Measurements from ENCODE around the gene CCDC198.
A peak's percentile ranks its signal among the peaks of the same experiment; 100 is the strongest.

The CCDC198 gene

DNA sequence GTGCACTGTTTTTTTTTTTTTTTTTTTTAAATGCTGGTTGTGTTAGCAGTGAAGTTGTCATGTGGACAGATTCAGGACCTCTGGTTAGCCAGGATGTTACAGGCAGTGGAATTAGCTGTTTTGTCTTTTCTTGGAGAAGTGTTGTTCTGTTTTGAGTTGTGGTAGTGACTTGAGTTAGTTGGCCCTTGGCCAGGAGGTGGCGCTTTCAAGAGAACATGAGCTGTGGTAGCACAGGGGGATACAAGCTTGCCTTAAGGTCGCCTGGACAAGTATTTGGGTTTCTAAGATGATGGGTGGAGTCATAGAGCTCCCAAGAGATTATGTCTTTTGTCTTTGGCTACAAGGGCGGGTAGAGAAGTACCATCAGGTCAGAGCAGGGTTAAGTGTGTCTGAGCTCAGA, 33.3 kb upstream of the CCDC198 start:
- no peaks in the 10 kb centered on the region for H3K36me3 ChIP-seq (ENCODE audit: insufficient read depth, low read length)
- H3K9me2 ChIP-seq (replicated peaks; ENCODE audit: low read depth, low read length): no peaks in the 10 kb centered on the region
- H3K79me2 ChIP-seq (ENCODE audit: insufficient read depth, low read length): no peaks in the 10 kb centered on the region
- no peaks in the 10 kb centered on the region for H4K20me1 ChIP-seq (ENCODE audit: insufficient read depth, low read length, poor library complexity, severe bottlenecking)
- TF ChIP-seq EZH2phosphoT487 (IDR thresholded peaks at IDR 0.05; ENCODE audit: borderline replicate concordance): no peak
- TF ChIP-seq, protein P1, sequence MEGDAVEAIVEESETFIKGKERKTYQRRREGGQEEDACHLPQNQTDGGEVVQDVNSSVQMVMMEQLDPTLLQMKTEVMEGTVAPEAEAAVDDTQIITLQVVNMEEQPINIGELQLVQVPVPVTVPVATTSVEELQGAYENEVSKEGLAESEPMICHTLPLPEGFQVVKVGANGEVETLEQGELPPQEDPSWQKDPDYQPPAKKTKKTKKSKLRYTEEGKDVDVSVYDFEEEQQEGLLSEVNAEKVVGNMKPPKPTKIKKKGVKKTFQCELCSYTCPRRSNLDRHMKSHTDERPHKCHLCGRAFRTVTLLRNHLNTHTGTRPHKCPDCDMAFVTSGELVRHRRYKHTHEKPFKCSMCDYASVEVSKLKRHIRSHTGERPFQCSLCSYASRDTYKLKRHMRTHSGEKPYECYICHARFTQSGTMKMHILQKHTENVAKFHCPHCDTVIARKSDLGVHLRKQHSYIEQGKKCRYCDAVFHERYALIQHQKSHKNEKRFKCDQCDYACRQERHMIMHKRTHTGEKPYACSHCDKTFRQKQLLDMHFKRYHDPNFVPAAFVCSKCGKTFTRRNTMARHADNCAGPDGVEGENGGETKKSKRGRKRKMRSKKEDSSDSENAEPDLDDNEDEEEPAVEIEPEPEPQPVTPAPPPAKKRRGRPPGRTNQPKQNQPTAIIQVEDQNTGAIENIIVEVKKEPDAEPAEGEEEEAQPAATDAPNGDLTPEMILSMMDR (conservative IDR thresholded peaks at IDR 0.05; ENCODE audit: low read length): 0 out of 2 replicates have a peak, but pooled peaks have one; percentile 25
- no peak overlapping the region for H3K4me3 ChIP-seq (ENCODE audit: low read length, poor library complexity, severe bottlenecking)
- H3K9ac ChIP-seq (ENCODE audit: low read depth, low read length, poor library complexity, severe bottlenecking): no peak overlapping the region
- no peaks in the 10 kb centered on the region for H3F3A ChIP-seq (ENCODE audit: low read depth)
- H3K27me3 ChIP-seq (ENCODE audit: insufficient read depth, low read length, poor library complexity, severe bottlenecking): no peaks in the 10 kb centered on the region
- no peak overlapping the region for H3K4me2 ChIP-seq (ENCODE audit: low read depth, low read length, poor library complexity, severe bottlenecking)
- no peaks in the 10 kb centered on the region for H3K4me1 ChIP-seq (ENCODE audit: insufficient read depth, low read length, poor library complexity, severe bottlenecking)
- H3K9me3 ChIP-seq (ENCODE audit: insufficient read depth, low read depth, low read length): no peaks in the 10 kb centered on the region
- no peak overlapping the region for H2AFZ ChIP-seq (ENCODE audit: low read length)

DNA sequence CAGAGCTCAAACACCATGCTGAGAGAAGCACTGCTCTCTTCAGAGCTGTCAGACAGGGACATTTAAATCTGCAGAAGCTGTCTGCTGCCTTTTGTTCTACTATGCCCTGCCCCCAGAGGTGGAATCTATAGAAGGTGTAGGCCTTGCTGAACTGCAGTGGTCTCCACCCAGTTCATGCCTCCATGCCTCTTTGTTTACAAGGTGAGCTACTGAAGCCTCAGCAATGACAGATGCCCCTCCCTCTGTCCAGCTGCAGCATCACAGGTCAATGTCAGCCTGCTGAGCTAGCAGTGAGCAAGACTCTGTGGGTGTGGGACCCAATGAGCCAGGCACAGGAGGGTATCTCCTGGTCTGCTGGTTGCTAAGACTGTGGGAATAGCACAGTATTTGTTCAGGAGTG, 25.4 kb upstream of the CCDC198 start:
- H3K4me3 ChIP-seq (ENCODE audit: low read length, poor library complexity, severe bottlenecking): no peak overlapping the region
- no peaks in the 10 kb centered on the region for H3F3A ChIP-seq (ENCODE audit: low read depth)
- no peaks in the 10 kb centered on the region for H4K20me1 ChIP-seq (ENCODE audit: insufficient read depth, low read length, poor library complexity, severe bottlenecking)
- H3K36me3 ChIP-seq (ENCODE audit: insufficient read depth, low read length): no peaks in the 10 kb centered on the region
- no peaks in the 10 kb centered on the region for H3K9me3 ChIP-seq (ENCODE audit: insufficient read depth, low read depth, low read length)
- H3K79me2 ChIP-seq (ENCODE audit: insufficient read depth, low read length): no peaks in the 10 kb centered on the region
- H3K9ac ChIP-seq (ENCODE audit: low read depth, low read length, poor library complexity, severe bottlenecking): no peak overlapping the region
- no peaks in the 10 kb centered on the region for H3K4me1 ChIP-seq (ENCODE audit: insufficient read depth, low read length, poor library complexity, severe bottlenecking)
- TF ChIP-seq, protein P1 (conservative IDR thresholded peaks at IDR 0.05; ENCODE audit: low read length): no peak
- no peak for TF ChIP-seq EZH2phosphoT487 (IDR thresholded peaks at IDR 0.05; ENCODE audit: borderline replicate concordance)
- no peak overlapping the region for H2AFZ ChIP-seq (ENCODE audit: low read length)
- H3K4me2 ChIP-seq (ENCODE audit: low read depth, low read length, poor library complexity, severe bottlenecking): no peak overlapping the region
- H3K27me3 ChIP-seq (ENCODE audit: insufficient read depth, low read length, poor library complexity, severe bottlenecking): no peaks in the 10 kb centered on the region
- no peaks in the 10 kb centered on the region for H3K9me2 ChIP-seq (replicated peaks; ENCODE audit: low read depth, low read length)

DNA sequence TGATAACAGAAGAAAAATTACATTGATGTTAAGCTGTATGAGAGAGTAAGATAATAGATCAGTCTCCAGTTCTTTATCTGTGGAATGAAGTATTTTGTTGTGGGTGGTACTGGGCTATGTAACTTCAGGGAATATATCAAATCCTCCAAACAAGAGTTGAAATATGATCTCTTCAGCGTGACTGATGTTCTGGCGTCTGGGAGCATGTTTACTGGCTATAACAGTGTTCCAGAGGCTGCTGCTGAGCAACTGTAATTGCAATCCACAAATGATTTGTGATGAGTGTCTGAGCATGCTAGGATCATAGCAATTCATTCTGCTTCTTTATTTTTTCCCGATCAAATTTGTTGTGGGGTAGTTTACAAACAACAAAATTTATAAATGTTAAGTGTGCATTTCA, 18.6 kb upstream of the CCDC198 start:
- Histone ChIP-seq H3K9ac (ENCODE audit: low read depth, low read length, poor library complexity, severe bottlenecking) (no peak overlapping the region), H2AFZ (ENCODE audit: low read length) (no peak overlapping the region), H3K27me3 (ENCODE audit: insufficient read depth, low read length, poor library complexity, severe bottlenecking) (no peaks in the 10 kb centered on the region), H3K9me3 (ENCODE audit: insufficient read depth, low read depth, low read length) (no peaks in the 10 kb centered on the region), H3K4me3 (ENCODE audit: low read length, poor library complexity, severe bottlenecking) (no peak overlapping the region), H3K36me3 (ENCODE audit: insufficient read depth, low read length) (no peaks in the 10 kb centered on the region), H3F3A (ENCODE audit: low read depth) (no peaks in the 10 kb centered on the region), H4K20me1 (ENCODE audit: insufficient read depth, low read length, poor library complexity, severe bottlenecking) (no peaks in the 10 kb centered on the region), H3K9me2 (replicated peaks; ENCODE audit: low read depth, low read length) (no peaks in the 10 kb centered on the region), H3K4me2 (ENCODE audit: low read depth, low read length, poor library complexity, severe bottlenecking) (no peak overlapping the region), H3K4me1 (ENCODE audit: insufficient read depth, low read length, poor library complexity, severe bottlenecking) (no peaks in the 10 kb centered on the region), H3K79me2 (ENCODE audit: insufficient read depth, low read length) (no peaks in the 10 kb centered on the region)
- TF ChIP-seq, protein P1 (conservative IDR thresholded peaks at IDR 0.05; ENCODE audit: low read length): no peak
- no peak for TF ChIP-seq EZH2phosphoT487 (IDR thresholded peaks at IDR 0.05; ENCODE audit: borderline replicate concordance)

Data from Loucy (cell line).